AG10803 (cell line): Measurements from ENCODE around the gene FAM204A.
A peak's percentile ranks its signal among the peaks of the same experiment; 100 is the strongest.

Source experiments
- DNase-seq: peaks from one replicate; pipeline ENCODE4 v3.0.0; 2010; ENCODE audit warnings: low read depth
- H3K4me3 ChIP-seq: 2 replicates; pipeline ENCODE4 v1.5.1; 2011; ENCODE audit warnings: mild to moderate bottlenecking, low read length, control low read depth
- CTCF ChIP-seq: conservative IDR thresholded peaks from 2 replicates; pipeline ENCODE4 v1.5.1; 2011; ENCODE audit warnings: mild to moderate bottlenecking, low read length, control low read depth, inconsistent platforms

The FAM204A gene

GRCh38 chr10:118341791-118342637, at the start of gene FAM204A:
Gene FAM204A (minus strand): TSS chr10:118342324. CDS start chr10:118336415, 5,909 bp downstream.
- DNase-seq = peak; percentile 90
- no peak for TF ChIP-seq CTCF
- peak within 1 kb of the TSS; percentile 88 for H3K4me3 ChIP-seq

- DNase-seq = no peak
- no peak for TF ChIP-seq CTCF
- H3K4me3 ChIP-seq = no peak overlapping the region
Measured at GRCh38 chr10:118383699-118384098, 41.6 kb upstream of the FAM204A start.

GRCh38 chr10:118383063-118383689, 41.1 kb upstream of the FAM204A start:
- no peak overlapping the region for H3K4me3 ChIP-seq
- TF ChIP-seq CTCF = no peak
- DNase-seq = no peak

- no peak for TF ChIP-seq CTCF
- peak; percentile 38 for DNase-seq
- no peak overlapping the region for H3K4me3 ChIP-seq
Measured at GRCh38 chr10:118374404-118374803, 32.3 kb upstream of the FAM204A start.

GRCh38 chr10:118373786-118374185, 31.7 kb upstream of the FAM204A start:
- no peak for TF ChIP-seq CTCF
- H3K4me3 ChIP-seq = no peak overlapping the region
- peak; percentile 91 for DNase-seq

- TF ChIP-seq CTCF = no peak
- DNase-seq = no peak
- H3K4me3 ChIP-seq = no peak overlapping the region
Measured at GRCh38 chr10:118370499-118370898, 28.4 kb upstream of the FAM204A start.
